Endothelial cell of umbilical vein (primary cell): Measurements from ENCODE around the gene ASGR1. TPM values are rescaled to one million over a fixed set of nuclear protein-coding genes. Genes with fewer than 3 reads are reported as not detected.

Source experiments
- BruUV-seq: library from RNA; stranded (reverse); fragments of 400-500 nt; replicated peaks from 2 replicates; lab custom pipeline; 2021; lab: Mats Ljungman, UMichigan
- CTCF ChIA-PET: fragments of 300-600, 350-600 bp; sonication (Branson Sonifier 250); formaldehyde crosslinking; loops from one replicate; lab custom pipeline; 2021; ENCODE audit warnings: antibody characterized with exemption, inconsistent platforms; lab: Charles Lee
- POLR2A ChIA-PET: fragments of 300-600, 350-600 bp; sonication (Branson Sonifier 250); formaldehyde crosslinking; loops from one replicate; lab custom pipeline; 2021; ENCODE audit warnings: antibody characterized with exemption, inconsistent platforms; lab: Charles Lee
- DNase-seq: peaks from one replicate; pipeline ENCODE4 v3.0.0-alpha.2; 2011; ENCODE audit warnings: low read depth, low spot score
- FAIRE-seq: peaks from 2 replicates; lab custom pipeline; 2011; peaks lifted over from hg19 to GRCh38; lab: Jason Lieb, UNC
- H2AFZ ChIP-seq: 2 replicates; pipeline ENCODE4 v1.6.0; 2012; ENCODE audit warnings: low read depth, low read length, control low read depth, inconsistent platforms
- H3K27ac ChIP-seq: 2 replicates; pipeline ENCODE4 v1.5.1; 2011; ENCODE audit warnings: low read depth, mild to moderate bottlenecking, control low read depth, low read length, moderate library complexity; ENCODE audit not compliant: insufficient read depth
- H3K27me3 ChIP-seq, 2 experiments: 2 replicates each; pipeline versions ENCODE4 v1.6.0 to v1.6.1; 2011; ENCODE audit warnings: low read length in 2 of 2, mixed read lengths in 1 of 2; ENCODE audit not compliant: control insufficient read depth in 2 of 2, insufficient read depth in 2 of 2
- H3K36me3 ChIP-seq, 2 experiments: 2 replicates in 1 of 2; 3 replicates in 1 of 2; pipeline ENCODE4 v1.5.1; 2011; ENCODE audit warnings: low read length in 2 of 2, mild to moderate bottlenecking in 1 of 2, moderate library complexity in 1 of 2; ENCODE audit not compliant: control insufficient read depth in 2 of 2, insufficient read depth in 2 of 2; ENCODE audit errors: extremely low read depth in 1 of 2
- H3K4me1 ChIP-seq: 3 replicates; pipeline ENCODE4 v1.5.1; 2011; ENCODE audit warnings: mild to moderate bottlenecking, low read length; ENCODE audit not compliant: control insufficient read depth, insufficient read depth; ENCODE audit errors: extremely low read depth
- H3K4me2 ChIP-seq: 2 replicates; pipeline ENCODE4 v1.6.1; 2011; ENCODE audit warnings: low read length, control low read depth, mixed read lengths; ENCODE audit not compliant: insufficient read depth
- H3K4me3 ChIP-seq, 3 experiments: fragments of 200-600 bp in 1 of 3; sonication (generic), shearing (Covaris generic) in 1 of 3; replicated peaks in 1 of 3; 2 replicates each; pipeline ENCODE4 v1.5.1; 2011 to 2016; ENCODE audit warnings: control low read depth in 3 of 3, low read length in 3 of 3, mild to moderate bottlenecking in 2 of 3, inconsistent platforms in 1 of 3, low read depth in 1 of 3, moderate library complexity in 1 of 3; ENCODE audit not compliant: insufficient read depth in 1 of 3
- H3K79me2 ChIP-seq: 2 replicates; pipeline ENCODE4 v1.6.0; 2012; ENCODE audit warnings: low read length, inconsistent platforms; ENCODE audit not compliant: control insufficient read depth, insufficient read depth
- H3K9ac ChIP-seq: replicated peaks from 2 replicates; pipeline ENCODE3; 2011; ENCODE audit warnings: low read length, control low read depth; ENCODE audit not compliant: insufficient read depth; ENCODE audit errors: extremely low read depth
- H3K9me1 ChIP-seq: replicated peaks from 3 replicates; pipeline ENCODE4 v1.6.0; 2011; ENCODE audit warnings: mild to moderate bottlenecking, low read length; ENCODE audit not compliant: control insufficient read depth, insufficient read depth; ENCODE audit errors: extremely low read depth
- H3K9me3 ChIP-seq: replicated peaks from 2 replicates; pipeline ENCODE4 v1.5.1; 2012; ENCODE audit warnings: low read length, inconsistent platforms; ENCODE audit not compliant: control insufficient read depth, insufficient read depth
- H4K20me1 ChIP-seq: replicated peaks from 2 replicates; pipeline ENCODE3; 2011; ENCODE audit warnings: mild to moderate bottlenecking, low read length; ENCODE audit not compliant: control insufficient read depth, insufficient read depth; ENCODE audit errors: extremely low read depth
- EZH2 ChIP-seq: IDR thresholded peaks from 2 replicates; pipeline ENCODE4 v1.6.1; 2012; ENCODE audit warnings: borderline replicate concordance, low read depth, mild to moderate bottlenecking, moderate library complexity, low read length, inconsistent platforms; ENCODE audit not compliant: severe bottlenecking
- FOS ChIP-seq: IDR thresholded peaks from 2 replicates; pipeline ENCODE4 v1.6.1; 2011; ENCODE audit warnings: mild to moderate bottlenecking, low read length, moderate library complexity, borderline replicate concordance; ENCODE audit not compliant: insufficient read depth
- GATA2 ChIP-seq: IDR thresholded peaks from 2 replicates; pipeline ENCODE4 v1.7.0; 2011; ENCODE audit warnings: low read depth, mild to moderate bottlenecking, moderate library complexity, mixed read lengths, low read length; ENCODE audit not compliant: insufficient read length, insufficient read depth
- JUN ChIP-seq: IDR thresholded peaks from 2 replicates; pipeline ENCODE4 v1.6.1; 2011; ENCODE audit warnings: borderline replicate concordance, low read depth; ENCODE audit not compliant: insufficient read length, insufficient read depth
- MYC ChIP-seq: IDR thresholded peaks from one replicate; pipeline ENCODE4 v1.6.1; 2011; ENCODE audit warnings: mild to moderate bottlenecking, low read depth, low read length
- POLR2A ChIP-seq: IDR thresholded peaks from 2 replicates; pipeline ENCODE4 v1.6.1; 2012; ENCODE audit warnings: low read depth, mild to moderate bottlenecking, control low read depth, low read length
- POLR2AphosphoS5 ChIP-seq: IDR thresholded peaks from 2 replicates; pipeline ENCODE4 v1.6.1; 2012; ENCODE audit warnings: low read depth, mild to moderate bottlenecking, control low read depth, low read length, moderate library complexity; ENCODE audit not compliant: insufficient read depth
- dilution Hi-C: fragments of 300-500 bp; cut with MboI; formaldehyde crosslinking; loops from one replicate; pipeline ENCODE4 v1.15.0; 2019; ENCODE audit warnings: low sequenced_read_pairs; ENCODE audit not compliant: extremely low pct_ligation_motif_present
- intact Hi-C: fragments of 100-400 bp; cut with micrococcal nuclease; formaldehyde crosslinking; loops from one replicate; pipeline ENCODE4 v1.10.0; 2022
- polyA plus RNA-seq, 4 experiments: library from polyadenylated mRNA; depleted of rRNA in 3 of 4; stranded (reverse) in 3 of 4; unstranded in 1 of 4; fragments of >200 nt; gene quantifications; 2 replicates each; pipeline versions ENCODE4 v1.2.1 to v1.2.3, GENCODE V29; 2011 to 2012; ENCODE audit warnings: missing spikeins in 1 of 4
- total RNA-seq: library from RNA; stranded (reverse); gene quantifications from 2 replicates; pipeline ENCODE4 v1.2.3, GENCODE V29; 2021
- TF ChIP-seq, protein P1 (sequence below), 2 donors: IDR thresholded peaks; 1 replicate in 1 of 2; 2 replicates in 1 of 2; pipeline ENCODE4 v1.5.1; 2011; ENCODE audit warnings: low read length in 2 of 2, mild to moderate bottlenecking in 2 of 2, moderate library complexity in 2 of 2, control low read depth in 1 of 2, inconsistent platforms in 1 of 2, low read depth in 1 of 2; ENCODE audit not compliant: insufficient read depth in 1 of 2; ENCODE audit errors: extremely low read depth in 1 of 2
- TF ChIP-seq, protein P2 (sequence below): IDR thresholded peaks from 2 replicates; pipeline ENCODE4 v1.6.1; 2011; ENCODE audit not compliant: insufficient read depth, insufficient read length

Gene ASGR1
- total and polyA plus RNA-seq, 2 donors (not counting 3 experiments of a cell fraction or from before 2014, with no cell fraction given), result 10.2 to 12.5 TPM

DNA sequence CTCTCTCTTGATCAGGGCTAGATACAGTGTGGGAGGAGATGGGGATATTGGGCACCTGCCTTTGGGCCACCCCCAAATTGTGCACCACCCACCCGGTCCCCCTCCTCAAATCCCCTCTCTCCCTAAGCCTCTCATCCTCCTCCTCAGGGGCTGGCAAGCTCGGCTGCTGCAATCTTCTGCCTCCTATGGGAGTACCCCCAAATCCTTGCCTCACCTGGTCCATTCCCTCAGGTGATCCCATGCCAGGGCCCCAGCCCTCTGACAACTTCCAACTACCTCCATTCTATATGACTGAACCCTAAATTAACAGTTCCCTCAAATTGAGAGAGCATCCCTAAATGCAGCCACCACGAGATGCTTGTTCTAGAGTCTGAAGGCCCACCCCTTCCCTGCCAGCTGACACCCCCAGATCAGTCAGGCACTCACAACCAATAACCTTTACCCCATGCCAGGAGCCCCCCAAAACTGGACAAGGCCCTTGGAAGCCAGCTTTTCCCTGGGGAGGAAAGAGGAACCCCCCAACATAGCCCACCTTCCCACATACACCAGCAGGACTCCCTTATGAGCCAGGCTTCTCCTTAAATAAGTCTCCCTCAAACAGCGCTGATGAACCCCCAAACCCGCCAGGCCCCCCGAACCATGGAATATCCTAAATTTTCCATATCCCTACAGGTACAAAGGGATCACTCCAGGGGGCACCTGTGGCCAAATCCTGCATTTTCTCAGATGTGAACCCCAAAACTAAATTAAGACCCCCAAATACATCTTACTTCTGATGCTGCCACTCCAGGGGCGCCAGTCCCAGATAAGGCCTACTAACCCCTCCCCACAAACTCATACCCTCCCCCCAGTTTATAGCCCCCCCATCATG lies 37.3 kb upstream of the ASGR1 start:
- no peaks in the 10 kb centered on the region for H3K9me1 ChIP-seq
- no peak for DNase-seq
- peaks cover 0 to 3% of the 10 kb centered on the region in 2 experiments for H3K36me3 ChIP-seq
- TF ChIP-seq FOS (no peak), EZH2 (no peak), GATA2 (no peak), POLR2A (no peak), POLR2AphosphoS5 (no peak), MYC (no peak), JUN (no peak)
- TF ChIP-seq, protein P1, sequence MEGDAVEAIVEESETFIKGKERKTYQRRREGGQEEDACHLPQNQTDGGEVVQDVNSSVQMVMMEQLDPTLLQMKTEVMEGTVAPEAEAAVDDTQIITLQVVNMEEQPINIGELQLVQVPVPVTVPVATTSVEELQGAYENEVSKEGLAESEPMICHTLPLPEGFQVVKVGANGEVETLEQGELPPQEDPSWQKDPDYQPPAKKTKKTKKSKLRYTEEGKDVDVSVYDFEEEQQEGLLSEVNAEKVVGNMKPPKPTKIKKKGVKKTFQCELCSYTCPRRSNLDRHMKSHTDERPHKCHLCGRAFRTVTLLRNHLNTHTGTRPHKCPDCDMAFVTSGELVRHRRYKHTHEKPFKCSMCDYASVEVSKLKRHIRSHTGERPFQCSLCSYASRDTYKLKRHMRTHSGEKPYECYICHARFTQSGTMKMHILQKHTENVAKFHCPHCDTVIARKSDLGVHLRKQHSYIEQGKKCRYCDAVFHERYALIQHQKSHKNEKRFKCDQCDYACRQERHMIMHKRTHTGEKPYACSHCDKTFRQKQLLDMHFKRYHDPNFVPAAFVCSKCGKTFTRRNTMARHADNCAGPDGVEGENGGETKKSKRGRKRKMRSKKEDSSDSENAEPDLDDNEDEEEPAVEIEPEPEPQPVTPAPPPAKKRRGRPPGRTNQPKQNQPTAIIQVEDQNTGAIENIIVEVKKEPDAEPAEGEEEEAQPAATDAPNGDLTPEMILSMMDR (IDR thresholded peaks at IDR 0.05; ENCODE audit: extremely low read depth in 1 of 2, insufficient read depth in 1 of 2, low read depth in 1 of 2, low read length in 2 of 2), result no peak
- TF ChIP-seq, protein P2, sequence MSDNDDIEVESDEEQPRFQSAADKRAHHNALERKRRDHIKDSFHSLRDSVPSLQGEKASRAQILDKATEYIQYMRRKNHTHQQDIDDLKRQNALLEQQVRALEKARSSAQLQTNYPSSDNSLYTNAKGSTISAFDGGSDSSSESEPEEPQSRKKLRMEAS, result no peak
- H3K27ac ChIP-seq, result no peak overlapping the region
- ChIA-PET CTCF (interaction anchor here (0.6 to 1.5 kb wide), 3 partner anchors 113 to 189 kb away, joined by 3 to 4 read pairs (median 4); no protein-coding TSS in a partner anchor), POLR2A (no interaction called here)
- H2AFZ ChIP-seq, result no peak overlapping the region
- H3K4me2 ChIP-seq, result peak overlapping the region; percentile 58
- H3K9ac ChIP-seq, result peak overlapping the region; percentile 40
- dilution Hi-C loops, result no loop called here
- peaks cover 20% of the 10 kb centered on the region for H3K79me2 ChIP-seq
- peak overlapping the region; percentile 52 to 56 (median 54) for H3K4me3 ChIP-seq
- H3K9me3 ChIP-seq, result no peaks in the 10 kb centered on the region
- H4K20me1 ChIP-seq, result no peaks in the 10 kb centered on the region
- BruUV-seq, result no TSS peak
- intact Hi-C loops, result no loop called here
- H3K27me3 ChIP-seq, result no peaks in the 10 kb centered on the region
- H3K4me1 ChIP-seq, result peaks cover 40% of the 10 kb centered on the region
- FAIRE-seq, result no peak
